Suprapubic skin (tissue), 4 donors: ENCODE results near the gene GNB3. TPM values are rescaled to one million over a fixed set of nuclear protein-coding genes. Genes with fewer than 3 reads are reported as not detected.
"Not testable (repeated sequence)": the region's sequence is repeated elsewhere in the genome, so short reads cannot be mapped to it uniquely, and the experiment has no call there.

Source experiments
- DNase-seq, 2 donors: peaks; one replicate each; pipeline ENCODE4 v3.0.0-alpha.2; 2019; ENCODE audit warnings: low spot score in 2 of 2
- H3K27ac ChIP-seq: fragments of 200-600 bp; sonication (generic); one replicate; pipeline ENCODE4 v1.5.1; 2019
- H3K27me3 ChIP-seq: fragments of 200-600 bp; sonication (generic); one replicate; pipeline ENCODE4 v1.5.1; 2019
- H3K36me3 ChIP-seq: fragments of 200-600 bp; sonication (generic); one replicate; pipeline ENCODE4 v1.5.1; 2019
- H3K4me1 ChIP-seq: fragments of 200-600 bp; sonication (generic); one replicate; pipeline ENCODE4 v1.5.1; 2019
- H3K4me3 ChIP-seq: fragments of 200-600 bp; sonication (generic); one replicate; pipeline ENCODE4 v1.5.1; 2019; ENCODE audit warnings: mild to moderate bottlenecking
- H3K9me3 ChIP-seq: fragments of 200-600 bp; sonication (generic); one replicate; pipeline ENCODE4 v1.5.1; 2019
- CTCF ChIP-seq, 2 donors: fragments of 200-600 bp in 1 of 2; fragments of 450-650 bp in 1 of 2; sonication (generic) in 1 of 2; IDR thresholded peaks; one replicate each; pipeline ENCODE4 v1.5.1; 2016 to 2019; ENCODE audit warnings: antibody characterized with exemption in 2 of 2, mild to moderate bottlenecking in 1 of 2, moderate library complexity in 1 of 2
- EP300 ChIP-seq: sonication (generic); formaldehyde crosslinking; IDR thresholded peaks from one replicate; pipeline ENCODE4 v1.6.1; 2017; ENCODE audit warnings: antibody characterized with exemption
- POLR2A ChIP-seq, 2 donors: fragments of 450-650 bp; IDR thresholded peaks; one replicate each; pipeline ENCODE4 v1.6.1; 2017; ENCODE audit warnings: antibody characterized with exemption in 2 of 2, mild to moderate bottlenecking in 2 of 2, moderate library complexity in 2 of 2
- POLR2AphosphoS5 ChIP-seq, 3 donors: sonication (generic); formaldehyde crosslinking; IDR thresholded peaks; one replicate each; pipeline ENCODE4 v1.6.1; 2017; ENCODE audit warnings: antibody characterized with exemption in 3 of 3
- WGBS: methylation state at CpG from one replicate; pipeline ENCODE4 v1.1.5; 2018; 5-methylcytosine and 5-hydroxymethylcytosine counted together
- total RNA-seq, 4 donors: library from RNA; depleted of rRNA; stranded (reverse); fragments of >200 nt; gene quantifications; one replicate each; pipeline ENCODE4 v1.1.0, GENCODE V29; 2016

GNB3 gene
- total RNA-seq, 4 donors from 2014 or later: 0.72 to 1.5 (median 1.4) TPM; not detected in 1

- Histone ChIP-seq H3K9me3 (no peaks in the 10 kb centered on the region), H3K36me3 (peaks cover 36% of the 10 kb centered on the region), H3K27ac (no peak overlapping the region), H3K4me3 (peak overlapping the region; percentile 97), H3K4me1 (peaks cover 64% of the 10 kb centered on the region), H3K27me3 (no peaks in the 10 kb centered on the region)
- TF ChIP-seq CTCF (IDR thresholded peaks at IDR 0.05) (peak; percentile 82 to 89), POLR2A (IDR thresholded peaks at IDR 0.05) (no peak), EP300 (no peak)
- WGBS: 29% methylated on average over 10 of the region's 12 CpGs
- DNase-seq: peak in 1 of 2 donors; percentile 89
Measured at GRCh38 chr12:6869049-6870021, 28.6 kb downstream of the GNB3 start.

GRCh38 chr12:6870304-6870703 lies 29.6 kb downstream of the GNB3 start:
- peaks cover 69% of the 10 kb centered on the region for H3K4me1 ChIP-seq
- not testable (repeated sequence) for DNase-seq, H3K9me3 ChIP-seq, H3K4me3 ChIP-seq, H3K27ac ChIP-seq, H3K27me3 ChIP-seq
- 43% methylated on average over 4 of the region's 4 CpGs for WGBS
- peaks cover 26% of the 10 kb centered on the region for H3K36me3 ChIP-seq

- H3K4me1 ChIP-seq: peaks cover 69% of the 10 kb centered on the region
- DNase-seq: no peak
Measured at GRCh38 chr12:6871052-6871957, 30.6 kb downstream of the GNB3 start.

GRCh38 chr12:6872073-6873048 lies 31.6 kb downstream of the GNB3 start:
- no peaks in the 10 kb centered on the region for H3K9me3 ChIP-seq
- peak overlapping the region; percentile 82 for H3K27ac ChIP-seq
- TF ChIP-seq CTCF (IDR thresholded peaks at IDR 0.05) (peak; percentile 49 to 98), POLR2AphosphoS5 (IDR thresholded peaks at IDR 0.05) (peak in 2 of 3 donors; percentile 3 to 46), POLR2A (IDR thresholded peaks at IDR 0.05) (no peak), EP300 (no peak)
- WGBS: under 1% methylated on average over 21 of the region's 40 CpGs
- DNase-seq: peak; percentile 91 to 92
- peak overlapping the region; percentile 90 for H3K4me3 ChIP-seq
- peaks cover 21% of the 10 kb centered on the region for H3K36me3 ChIP-seq
- H3K27me3 ChIP-seq: no peaks in the 10 kb centered on the region
- H3K4me1 ChIP-seq: peaks cover 61% of the 10 kb centered on the region

More at GRCh38 chr12:6871052-6871957, 30.6 kb downstream of the GNB3 start:
- WGBS: 55% methylated on average over 6 of the region's 12 CpGs
- TF ChIP-seq EP300 (no peak), POLR2A (IDR thresholded peaks at IDR 0.05) (no peak), CTCF (IDR thresholded peaks at IDR 0.05) (no peak), POLR2AphosphoS5 (IDR thresholded peaks at IDR 0.05) (no peak)
- H3K36me3 ChIP-seq: peaks cover 21% of the 10 kb centered on the region
- H3K4me3 ChIP-seq: peak overlapping the region; percentile 90
- no peak overlapping the region for H3K27ac ChIP-seq
- no peaks in the 10 kb centered on the region for H3K27me3 ChIP-seq
- H3K9me3 ChIP-seq: no peaks in the 10 kb centered on the region
